Right ventricle myocardium superior (tissue), 1 donor: Measurements from ENCODE around the gene ETV7. TPM values are rescaled to one million over a fixed set of nuclear protein-coding genes. Genes with fewer than 3 reads are reported as not detected.
"Not testable (repeated sequence)": the region's sequence is repeated elsewhere in the genome, so short reads cannot be mapped to it uniquely, and the experiment has no call there.

Experiments used
- ATAC-seq: fragments of 200-7000 bp; cut with Tn5 transposase; one replicate; pipeline ENCODE4 v1.9.1; 2020; ENCODE audit warnings: mild to moderate bottlenecking; ENCODE audit not compliant: poor library complexity
- DNase-seq: peaks from one replicate; pipeline ENCODE4 v3.0.0-alpha.2; 2020
- intact Hi-C: fragments of 100-400 bp; cut with DNase I; formaldehyde crosslinking; loops from one replicate; pipeline ENCODE4 v1.11.2; 2022
- total RNA-seq: library from RNA; stranded (reverse); fragmentation: NEBNext Ultra II Directional; extraction: Animal tissue kit (Norgen Biotek cat#: 25700); gene quantifications from one replicate; pipeline ENCODE4 v1.2.1, GENCODE V29; 2021
- donor health status: DM: no; HTN: yes; CAD: no; lungs with severe emphysema.

The ETV7 gene
- total RNA-seq, 1 donor from 2014 or later = not detected

DNA sequence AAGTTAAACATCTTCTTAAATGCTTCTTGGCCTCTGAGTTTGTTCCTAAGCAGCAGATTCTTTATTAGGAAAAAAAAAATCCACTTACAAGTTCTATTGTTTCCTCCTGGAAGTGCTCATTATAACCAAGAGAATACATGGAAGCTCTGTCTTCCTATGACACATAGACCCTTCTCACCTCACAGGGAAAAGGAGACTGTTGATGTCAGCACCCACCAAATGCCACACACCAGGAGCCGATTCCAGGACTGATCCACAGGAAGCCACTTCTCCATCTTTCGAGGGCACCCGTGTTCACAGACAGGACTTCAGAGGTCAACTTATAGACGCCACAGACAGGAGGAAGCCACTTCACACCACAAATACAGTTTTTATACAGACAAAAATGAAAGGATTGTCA, 37.4 kb downstream of the ETV7 start:
- intact Hi-C loops = no loop called here
- no peak for DNase-seq
- ATAC-seq = no peak

DNA sequence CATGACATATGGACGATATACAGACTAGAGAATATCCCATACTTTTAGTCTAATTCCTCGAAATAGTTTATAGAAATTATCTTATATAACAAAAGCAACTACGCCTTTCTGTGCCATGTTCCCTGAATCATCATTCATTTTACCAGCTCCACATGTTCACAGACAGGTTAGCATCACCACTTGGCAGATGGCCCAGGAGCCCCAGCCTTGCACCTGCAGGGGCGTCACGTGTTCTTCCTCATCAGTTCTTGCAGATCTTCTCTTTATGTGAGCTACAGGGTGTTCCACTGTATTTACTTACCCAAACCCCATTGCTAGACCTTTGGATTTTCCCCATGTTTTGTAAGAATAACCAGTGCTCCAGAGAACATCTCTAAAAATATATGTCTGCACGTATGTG, 38.2 kb downstream of the ETV7 start:
- intact Hi-C loops = no loop called here
- ATAC-seq (no peak), DNase-seq (no peak)

DNA sequence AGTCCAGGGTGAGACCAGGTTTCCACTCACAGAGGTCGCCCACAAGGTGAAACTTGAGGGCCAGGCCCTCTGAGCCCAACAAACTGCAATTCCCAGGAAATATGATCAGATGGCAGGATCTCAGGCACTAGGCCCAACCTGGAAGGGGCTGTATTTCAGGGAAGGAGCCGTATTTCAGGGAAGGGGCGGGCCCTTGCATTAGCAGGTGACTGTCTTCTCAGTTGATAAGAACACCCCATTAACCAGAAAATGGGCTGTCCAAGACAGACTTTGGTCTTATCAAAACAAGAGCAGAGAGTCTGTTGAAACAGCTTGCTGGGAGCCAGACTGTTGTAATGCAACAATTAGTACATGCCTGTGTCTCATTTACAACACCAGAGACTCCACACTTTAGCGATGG, 39.8 kb downstream of the ETV7 start:
- intact Hi-C loops = no loop called here
- no peak for DNase-seq
- no peak for ATAC-seq

DNA sequence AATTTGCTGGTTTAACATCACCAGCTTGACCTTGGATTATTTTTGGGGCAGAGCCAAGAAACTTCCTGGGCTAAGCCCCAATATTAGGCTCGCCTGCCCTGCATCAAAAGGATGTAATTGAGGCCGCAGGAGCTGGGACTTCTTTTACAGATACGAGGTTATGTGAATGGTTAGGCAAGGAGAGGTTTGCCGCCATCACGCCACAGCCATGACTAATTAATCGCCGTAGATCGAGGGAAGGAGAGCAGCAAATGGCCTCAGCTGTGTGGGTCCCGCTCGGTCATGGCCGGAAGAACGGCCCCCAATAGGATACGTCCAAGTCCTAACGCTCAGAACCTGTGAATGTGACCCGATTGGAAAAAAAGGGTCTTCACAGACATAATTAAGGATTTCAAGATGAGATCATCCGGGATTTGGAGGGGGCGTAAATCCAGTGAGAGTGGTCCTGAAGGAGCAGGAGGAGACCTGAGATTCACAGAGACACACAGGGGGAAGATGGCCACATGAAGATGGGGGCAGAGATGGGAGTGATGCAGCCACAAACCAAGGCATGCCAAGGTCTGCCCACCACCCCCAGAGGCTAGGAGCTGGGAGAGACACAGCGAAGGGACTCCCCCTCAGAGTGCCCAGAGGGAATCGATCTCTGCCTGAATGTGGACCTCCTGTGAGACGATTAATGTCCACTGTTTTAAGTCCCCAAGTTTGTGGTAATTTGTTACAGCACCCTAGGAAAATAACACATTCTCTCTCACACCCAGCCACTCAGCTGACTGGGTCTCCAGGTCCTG, 40.8 kb downstream of the ETV7 start:
- intact Hi-C loops = no loop called here
- ATAC-seq (no peak), DNase-seq (no peak)

DNA sequence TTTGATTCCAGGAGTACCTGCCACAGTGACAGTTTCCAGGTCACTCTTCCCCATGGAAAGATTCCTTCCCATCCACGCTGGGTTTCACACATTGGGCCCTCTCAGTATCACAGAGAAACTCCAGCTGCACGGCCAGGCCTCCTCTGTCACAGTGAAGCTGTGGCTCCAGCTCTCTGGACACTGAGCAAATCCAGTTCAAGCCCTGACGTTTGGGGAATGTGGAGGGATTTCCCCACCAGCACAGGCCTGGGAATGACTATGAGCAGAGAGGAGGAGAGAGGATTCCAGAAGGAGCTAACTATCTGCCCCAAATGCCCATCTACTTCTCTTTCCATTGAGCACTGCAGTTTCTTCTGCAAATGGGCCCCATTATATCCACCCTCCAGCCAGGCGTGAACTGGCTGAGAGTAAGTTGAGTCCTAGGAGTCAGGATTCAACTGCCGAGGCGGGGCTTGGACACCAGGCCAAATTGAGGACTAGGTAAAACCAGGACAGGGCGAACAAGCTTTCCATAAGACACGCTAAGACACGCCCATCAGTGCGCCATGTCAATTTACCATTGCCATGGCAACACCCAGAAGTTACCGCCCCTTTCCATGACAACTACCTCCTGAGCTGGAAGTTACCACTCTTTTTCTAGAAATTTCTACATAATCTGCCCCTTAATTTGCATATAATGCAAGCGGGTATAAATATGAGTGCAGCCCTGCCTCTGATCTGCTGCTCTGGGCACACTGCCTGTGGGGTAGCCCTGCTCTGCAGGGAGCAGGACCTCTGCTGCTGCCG, 41.6 kb downstream of the ETV7 start:
- intact Hi-C loops = no loop called here
- DNase-seq (no peak), ATAC-seq (no peak)

DNA sequence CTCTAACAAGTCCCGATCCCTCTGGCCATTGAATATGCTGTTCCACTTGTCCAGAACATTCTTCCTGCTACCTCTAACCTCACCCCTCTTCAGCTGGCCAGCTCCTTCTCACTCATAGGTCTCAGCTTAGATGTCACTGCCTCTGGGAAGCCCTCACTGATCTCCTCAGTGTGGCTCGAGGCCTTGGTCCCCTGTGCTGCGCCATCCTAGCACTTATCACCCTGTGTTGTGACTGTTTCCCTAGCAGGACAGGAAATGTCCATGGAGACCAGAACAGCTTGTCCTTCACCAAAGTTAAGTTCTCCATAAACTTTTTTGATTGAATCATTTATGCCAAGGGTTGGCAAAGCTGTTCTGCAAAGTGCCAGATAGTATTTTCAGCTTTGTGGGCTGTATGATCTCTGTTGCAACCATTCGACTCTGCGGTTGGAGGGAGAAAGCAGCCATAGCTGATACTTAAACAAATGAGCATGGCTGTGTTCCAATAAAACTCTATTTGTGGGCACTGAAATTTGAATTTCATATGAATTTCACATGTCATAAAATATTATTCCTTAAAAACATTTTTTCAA, 44.3 kb downstream of the ETV7 start:
- intact Hi-C loops = no loop called here
- DNase-seq = no peak

DNA sequence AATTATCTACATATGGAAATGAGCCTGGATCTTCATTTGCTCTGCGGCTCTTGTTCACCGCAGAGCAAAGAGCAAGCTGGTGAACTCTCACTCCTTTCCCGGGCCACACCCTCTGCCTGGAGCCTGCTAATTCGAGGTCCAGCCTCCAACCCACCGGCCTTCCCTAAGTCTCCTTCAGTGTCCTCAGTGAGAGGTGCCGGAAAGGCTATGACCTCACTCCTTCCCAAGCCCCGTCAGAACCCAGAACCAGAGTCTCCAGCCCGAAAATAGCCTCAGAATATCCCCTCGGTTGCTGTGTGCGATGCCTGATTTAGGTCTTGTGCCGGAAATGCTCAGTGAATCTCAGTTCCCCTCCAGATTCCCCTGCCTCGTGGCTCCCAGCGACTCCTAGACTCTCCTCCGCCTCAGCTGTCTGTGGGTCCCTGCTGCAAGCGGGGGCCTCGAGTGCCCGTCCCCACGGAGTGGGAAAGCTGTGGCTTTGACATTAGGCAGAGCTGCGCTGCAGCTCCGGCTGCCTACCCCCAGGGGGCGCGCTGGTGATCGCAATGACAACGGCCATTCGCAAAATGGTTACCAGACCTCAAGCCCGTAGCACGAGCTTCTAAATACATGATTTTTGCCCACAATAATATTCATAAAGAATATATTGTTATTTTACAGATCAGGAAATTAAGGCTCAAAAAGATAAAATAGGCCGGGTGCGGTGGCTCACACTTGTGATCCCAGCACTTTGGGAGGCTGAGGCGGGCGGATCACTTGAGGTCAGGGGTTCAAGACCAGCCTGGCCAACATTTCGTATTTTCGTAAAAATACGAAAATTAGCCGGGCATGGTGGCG, 46.6 kb downstream of the ETV7 start:
- peak; percentile 87 for ATAC-seq
- intact Hi-C loops = no loop called here
- peak; percentile 90 for DNase-seq

More for the DNA sequence above, 44.3 kb downstream of the ETV7 start:
- no peak for ATAC-seq

DNA sequence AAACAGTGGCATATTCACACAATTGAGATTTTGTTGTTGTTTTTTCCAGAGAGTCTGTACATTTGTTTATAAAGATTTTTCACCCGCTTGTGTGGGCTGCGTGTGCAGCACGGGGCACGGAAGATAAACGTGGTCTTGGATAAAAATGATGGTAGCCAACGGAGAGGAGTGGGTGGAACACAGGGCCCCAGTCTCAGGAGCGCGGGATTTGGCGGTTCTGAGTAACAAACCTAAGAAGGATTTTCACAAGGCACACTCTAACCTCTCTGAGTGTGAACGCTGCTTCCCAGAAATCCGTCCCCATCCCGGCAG, 47.2 kb downstream of the ETV7 start:
- DNase-seq (no peak), ATAC-seq (no peak)
- intact Hi-C loops = no loop called here

DNA sequence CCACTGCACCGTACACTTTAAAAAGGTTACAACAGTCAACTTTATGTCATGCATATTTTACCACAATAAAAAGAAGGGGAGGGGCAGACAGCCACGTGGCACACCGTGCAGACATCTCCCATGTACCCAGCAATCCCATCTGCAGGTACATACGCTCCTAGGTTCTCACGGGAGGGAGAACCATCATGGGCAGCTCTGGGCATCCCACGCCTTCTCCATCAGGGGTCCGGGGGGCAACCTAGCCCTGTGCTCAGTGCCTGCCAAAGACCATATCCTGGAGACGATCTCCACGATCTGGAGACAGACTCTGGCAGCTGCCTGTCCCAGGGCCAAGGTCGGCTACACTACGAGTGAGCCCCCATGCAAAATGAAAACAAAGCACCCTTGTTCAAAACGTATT, 48.3 kb downstream of the ETV7 start:
- intact Hi-C loops = no loop called here
- ATAC-seq = no peak
- DNase-seq = no peak

DNA sequence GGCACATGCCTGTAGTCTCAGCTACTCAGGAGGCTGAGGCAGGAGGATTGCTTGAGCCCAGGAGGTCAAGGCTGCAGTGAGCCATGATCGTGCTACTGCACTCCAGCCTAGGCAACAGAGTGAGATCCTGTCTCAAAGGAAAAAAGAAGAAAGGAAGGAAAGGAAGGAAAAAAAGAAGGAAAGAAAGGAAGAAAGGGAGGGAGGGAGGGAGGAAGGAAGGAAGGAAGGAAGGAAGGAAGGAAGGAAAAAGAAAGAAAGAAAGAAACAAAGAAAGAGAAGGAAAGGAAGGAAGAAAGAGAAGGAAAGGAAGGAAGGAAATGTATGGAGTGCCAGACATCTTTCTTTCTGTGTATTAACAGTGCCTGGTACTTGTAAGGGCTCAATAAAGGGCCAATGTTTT, 49.2 kb downstream of the ETV7 start:
- ATAC-seq, DNase-seq, intact Hi-C loops: not testable (repeated sequence)

DNA sequence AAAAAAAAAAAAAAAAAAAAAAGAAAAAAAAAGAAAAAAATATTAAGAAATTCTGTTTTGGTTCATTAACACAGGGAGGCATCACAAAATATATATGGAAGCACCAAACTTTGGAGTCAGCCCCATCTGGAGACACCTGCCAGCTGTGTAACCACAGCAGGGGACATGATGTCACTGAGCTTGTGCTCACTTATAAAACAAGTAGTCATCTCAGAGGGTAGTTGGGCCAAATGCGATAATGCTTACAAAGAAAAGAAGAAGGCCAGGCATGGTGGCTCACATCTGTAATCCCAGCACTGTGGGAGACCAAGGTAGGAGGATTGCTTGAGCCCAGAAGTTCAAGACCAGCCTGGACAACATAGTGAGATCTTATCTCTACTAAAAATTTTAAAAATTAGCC, 49.7 kb downstream of the ETV7 start:
- DNase-seq = no peak
- no peak for ATAC-seq

DNA sequence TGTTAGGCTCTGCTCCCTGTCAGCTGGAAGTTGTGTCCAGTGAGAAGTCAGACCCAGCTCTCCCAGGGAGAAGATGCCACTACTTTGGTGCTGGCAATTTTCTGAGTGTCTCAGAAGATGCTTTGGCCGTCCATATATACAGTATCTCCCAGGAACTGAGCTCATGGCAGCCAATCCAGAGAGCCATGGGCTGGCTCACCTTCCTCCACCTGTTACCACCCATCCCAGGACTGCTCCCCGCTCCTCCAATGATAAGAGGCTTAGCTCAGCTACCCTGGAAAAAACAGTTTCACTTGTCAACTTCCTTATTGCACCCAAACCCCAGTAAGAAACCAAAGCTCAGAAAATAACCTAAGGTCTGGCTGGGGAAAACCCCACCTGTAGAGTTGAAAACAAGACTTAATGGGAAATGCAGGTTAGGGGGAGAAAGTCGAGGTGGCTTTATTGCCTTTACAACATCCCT, 50.7 kb downstream of the ETV7 start, which contains the start of gene BNIP5:
Gene BNIP5, minus strand, starts transcription at position 110 of the 463 bp plus-strand sequence. CDS start 6,198 bp downstream, outside the sequence.
- intact Hi-C loops = no loop called here
- DNase-seq (no peak), ATAC-seq (no peak)

More for the DNA sequence above, 49.7 kb downstream of the ETV7 start:
- intact Hi-C loops = no loop called here

DNA sequence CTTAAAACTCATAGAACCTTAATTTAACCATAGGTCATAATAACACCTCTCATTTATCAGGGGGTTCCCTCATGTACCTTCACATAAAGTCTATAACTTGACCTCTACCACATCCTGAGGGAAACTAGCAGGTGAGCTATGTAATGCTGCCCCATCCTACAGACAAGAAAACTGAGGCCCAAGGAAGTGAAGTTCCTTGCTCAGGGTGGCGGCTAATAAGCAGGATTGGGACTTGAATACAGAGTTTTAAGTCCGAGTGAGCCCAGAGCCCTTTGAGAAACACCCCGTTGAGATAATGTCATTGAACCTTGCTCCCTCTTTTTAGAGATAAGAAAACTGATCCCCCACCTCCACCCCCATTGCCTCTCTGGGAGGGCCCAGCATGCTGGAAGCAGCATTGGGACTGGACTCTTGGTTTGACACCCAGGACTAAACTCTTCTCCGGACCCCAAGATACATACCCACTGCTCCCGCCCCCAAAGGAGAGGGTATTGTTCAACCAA, 51.2 kb downstream of the ETV7 start:
- DNase-seq = no peak

DNA sequence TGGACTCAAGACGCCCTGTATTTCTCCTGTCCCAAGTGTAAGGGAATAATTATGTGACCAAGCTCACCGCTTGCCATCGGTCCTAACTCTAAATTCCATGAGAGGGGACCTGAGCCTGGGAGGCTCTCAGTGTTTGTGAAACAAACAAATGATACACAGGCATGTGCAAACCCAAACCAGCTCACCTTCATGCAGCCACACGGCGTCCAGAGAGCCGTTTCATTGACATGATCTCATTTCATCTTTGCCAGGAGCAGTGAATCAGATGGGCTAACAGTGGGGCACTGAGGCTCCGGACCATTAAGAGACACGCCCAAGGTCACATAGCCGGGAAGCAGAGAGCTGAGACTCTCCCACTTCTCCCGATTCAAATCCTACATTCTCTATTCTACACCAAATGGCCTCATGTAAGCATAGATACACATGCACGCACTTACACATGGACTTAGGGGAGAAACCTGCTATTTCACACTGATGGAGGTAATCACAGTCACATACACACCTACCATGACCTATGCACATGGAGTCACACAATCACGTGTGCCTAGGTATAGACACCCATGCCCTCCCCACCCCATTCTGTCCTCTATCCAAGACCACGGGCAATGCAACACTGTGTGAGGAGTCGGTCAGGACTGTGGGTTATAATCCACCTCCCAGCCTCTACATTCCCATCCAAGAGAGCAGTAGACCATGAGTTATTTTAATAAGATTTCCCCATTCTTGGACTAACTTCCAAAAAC, 51.8 kb downstream of the ETV7 start:
- no peak for DNase-seq
- intact Hi-C loops = no loop called here
- ATAC-seq = no peak

More for the DNA sequence above, 51.2 kb downstream of the ETV7 start:
- intact Hi-C loops = no loop called here
- ATAC-seq = no peak

DNA sequence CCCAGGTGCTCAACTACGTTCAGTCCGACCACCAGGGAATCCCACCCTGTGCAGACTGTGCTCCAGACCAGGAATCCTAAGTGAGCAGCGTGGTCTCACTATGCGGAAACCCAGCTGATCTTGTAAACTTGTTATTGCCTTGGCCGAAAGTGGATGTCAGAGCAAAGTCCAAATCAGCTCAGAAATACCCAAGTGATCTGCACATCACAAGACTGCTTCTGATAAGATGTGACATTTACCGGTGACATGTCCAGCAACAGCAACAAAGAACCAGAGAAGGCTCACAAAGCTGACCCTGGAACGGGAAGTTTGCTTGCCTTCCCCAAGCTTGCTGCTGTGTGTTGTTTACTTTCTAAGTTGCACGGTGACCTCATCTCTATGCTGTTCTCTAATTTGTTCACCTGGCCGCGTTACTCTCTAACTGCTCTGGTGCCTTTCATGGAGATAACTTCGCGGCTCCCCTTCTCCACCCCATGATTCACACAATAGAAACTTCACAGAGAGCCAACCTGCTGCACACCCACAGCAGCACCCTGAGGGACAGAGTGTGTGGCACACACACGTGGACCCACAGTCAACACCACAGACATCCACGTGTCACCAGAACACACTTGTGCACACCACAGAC, 52.5 kb downstream of the ETV7 start:
- ATAC-seq = peak; percentile 25
- DNase-seq = no peak
- intact Hi-C loops = no loop called here

DNA sequence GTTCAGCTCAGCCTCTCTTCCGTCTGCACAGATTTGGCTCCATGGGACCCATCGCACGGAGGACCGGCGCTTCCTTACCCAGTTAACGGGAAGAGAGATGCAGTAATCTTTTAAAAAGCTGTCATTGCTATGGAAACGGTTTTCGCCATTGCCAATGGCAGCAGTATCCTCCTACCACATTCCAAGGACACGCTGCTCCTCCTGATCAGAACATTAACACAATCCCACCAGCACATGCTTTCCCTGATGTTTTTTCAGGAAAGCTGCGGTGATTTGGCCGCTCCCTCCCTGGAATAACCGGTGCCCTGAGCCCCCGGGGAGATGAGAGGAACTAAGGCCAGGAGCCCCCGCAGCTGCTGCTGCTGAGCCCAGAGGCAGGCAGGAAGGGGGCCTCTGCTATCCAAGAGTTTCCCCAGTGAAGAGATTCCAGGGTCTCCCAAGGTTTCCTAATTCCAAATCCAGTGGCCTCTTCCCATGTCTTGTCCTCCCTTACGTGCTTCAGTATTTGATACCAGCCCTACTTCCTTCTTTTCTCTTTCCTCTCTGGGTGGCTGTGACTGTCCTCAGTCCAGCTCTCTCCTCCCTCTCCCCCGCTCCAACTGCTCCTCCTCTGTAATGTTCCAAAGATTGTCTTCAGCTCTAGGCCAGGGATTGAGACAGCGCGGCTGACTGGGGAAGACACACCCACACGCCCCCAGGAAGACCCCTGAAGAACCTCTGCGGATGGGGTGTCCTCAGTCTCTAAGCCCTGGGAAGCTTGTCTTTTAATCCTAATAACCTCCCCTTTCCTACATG, 53.3 kb downstream of the ETV7 start:
- ATAC-seq (peak; percentile 46), DNase-seq (no peak)
- intact Hi-C loops = no loop called here
